HepG2 (cell line): Measurements from ENCODE around the gene HOXA4. TPM values are rescaled to one million over a fixed set of nuclear protein-coding genes. Genes with fewer than 3 reads are reported as not detected.

ENCODE experiments used
- ATF7-NPFF ChIP-seq: sonication (generic); formaldehyde crosslinking; IDR thresholded peaks from 2 replicates; pipeline ENCODE4 v1.8.1; 2023; ENCODE audit warnings: mild to moderate bottlenecking, low read depth, missing genetic modification reagents, moderate library complexity
- BCL6 ChIP-seq: IDR thresholded peaks from 2 replicates; pipeline ENCODE4 v1.6.1; 2016; ENCODE audit warnings: missing genetic modification reagents, missing compliant biosample characterization
- CC2D1A ChIP-seq: sonication (generic); formaldehyde crosslinking; IDR thresholded peaks from 2 replicates; pipeline ENCODE4 v1.8.1; 2023; ENCODE audit warnings: mild to moderate bottlenecking, missing genetic modification reagents
- FOXA1 ChIP-seq, 2 experiments: fragments of 450-650 bp in 1 of 2; sonication (generic) in 1 of 2; formaldehyde crosslinking in 1 of 2; IDR thresholded peaks; 2 replicates each; pipeline versions ENCODE4 v1.4.0 to v1.6.1; 2016 to 2020; ENCODE audit warnings: missing genetic modification reagents in 1 of 2
- GATAD2A ChIP-seq: IDR thresholded peaks from 2 replicates; pipeline ENCODE4 v1.6.1; 2016
- HDAC1 ChIP-seq: sonication (generic); formaldehyde crosslinking; IDR thresholded peaks from 2 replicates; pipeline ENCODE4 v1.5.1; 2020; ENCODE audit warnings: mild to moderate bottlenecking, missing genetic modification reagents
- HDAC2 ChIP-seq: sonication (generic); formaldehyde crosslinking; IDR thresholded peaks from 2 replicates; pipeline ENCODE4 v1.4.0; 2020; ENCODE audit warnings: missing genetic modification reagents
- ISL2 ChIP-seq: sonication (generic); formaldehyde crosslinking; IDR thresholded peaks from 2 replicates; pipeline ENCODE4 v1.5.0; 2020; ENCODE audit warnings: missing genetic modification reagents
- KDM2A ChIP-seq: sonication (generic); formaldehyde crosslinking; IDR thresholded peaks from 2 replicates; pipeline ENCODE4 v1.4.0; 2020; ENCODE audit warnings: low read depth, missing genetic modification reagents, borderline replicate concordance
- KLF6 ChIP-seq: IDR thresholded peaks from 2 replicates; pipeline ENCODE4 v1.8.0; 2016; ENCODE audit warnings: missing biosample characterization, missing genetic modification reagents
- MIER2 ChIP-seq: IDR thresholded peaks from 2 replicates; pipeline ENCODE4 v1.6.1; 2016; ENCODE audit warnings: missing biosample characterization, missing genetic modification reagents
- PAXIP1 ChIP-seq: sonication (generic); formaldehyde crosslinking; conservative IDR thresholded peaks from 2 replicates; pipeline ENCODE4 v1.4.0; 2020; ENCODE audit warnings: mild to moderate bottlenecking, missing genetic modification reagents, moderate library complexity
- PHF21A ChIP-seq: sonication (generic); formaldehyde crosslinking; IDR thresholded peaks from 2 replicates; pipeline ENCODE4 v1.5.0; 2020; ENCODE audit warnings: mild to moderate bottlenecking, missing genetic modification reagents
- PHF8 ChIP-seq: sonication (generic); formaldehyde crosslinking; IDR thresholded peaks from 2 replicates; pipeline ENCODE4 v1.5.0; 2020; ENCODE audit warnings: missing genetic modification reagents
- RFXANK ChIP-seq: IDR thresholded peaks from 2 replicates; pipeline ENCODE4 v1.6.1; 2016
- SMAD3 ChIP-seq: sonication (generic); formaldehyde crosslinking; IDR thresholded peaks from 2 replicates; pipeline ENCODE4 v1.4.0; 2020; ENCODE audit warnings: missing genetic modification reagents
- SSRP1 ChIP-seq: IDR thresholded peaks from 2 replicates; pipeline ENCODE4 v1.6.1; 2016; ENCODE audit warnings: control low read depth
- TGIF2 ChIP-seq: IDR thresholded peaks from 2 replicates; pipeline ENCODE4 v1.6.1; 2016; ENCODE audit warnings: control low read depth, missing compliant biosample characterization
- ZBTB3 ChIP-seq: sonication (generic); formaldehyde crosslinking; IDR thresholded peaks from 2 replicates; pipeline ENCODE4 v1.4.0; 2020; ENCODE audit warnings: low read depth, mild to moderate bottlenecking, moderate library complexity, missing genetic modification reagents, borderline replicate concordance
- ZBTB38 ChIP-seq: sonication (generic); formaldehyde crosslinking; IDR thresholded peaks from 2 replicates; pipeline ENCODE4 v1.5.1; 2020; ENCODE audit warnings: mild to moderate bottlenecking, missing genetic modification reagents
- ZNF235 ChIP-seq: sonication (generic); formaldehyde crosslinking; IDR thresholded peaks from 2 replicates; pipeline ENCODE4 v1.8.1; 2023; ENCODE audit warnings: mild to moderate bottlenecking, missing genetic modification reagents, borderline replicate concordance
- ZNF501 ChIP-seq: sonication (generic); formaldehyde crosslinking; IDR thresholded peaks from 2 replicates; pipeline ENCODE4 v1.5.1; 2020; ENCODE audit warnings: mild to moderate bottlenecking, moderate library complexity, missing genetic modification reagents
- ZNF562 ChIP-seq: sonication (generic); formaldehyde crosslinking; IDR thresholded peaks from 2 replicates; pipeline ENCODE4 v1.8.0; 2022; ENCODE audit warnings: missing genetic modification reagents, borderline replicate concordance
- ZNF564 ChIP-seq: sonication (generic); formaldehyde crosslinking; IDR thresholded peaks from 2 replicates; pipeline ENCODE4 v1.8.1; 2023; ENCODE audit warnings: mild to moderate bottlenecking, missing genetic modification reagents
- ZNF615 ChIP-seq: sonication (generic); formaldehyde crosslinking; IDR thresholded peaks from 2 replicates; pipeline ENCODE4 v1.5.0; 2020; ENCODE audit warnings: mild to moderate bottlenecking, missing genetic modification reagents, borderline replicate concordance
- ZNF776 ChIP-seq: sonication (generic); formaldehyde crosslinking; IDR thresholded peaks from 2 replicates; pipeline ENCODE4 v1.4.0; 2020; ENCODE audit warnings: mild to moderate bottlenecking, missing genetic modification reagents
- ZSCAN21 ChIP-seq: sonication (generic); formaldehyde crosslinking; IDR thresholded peaks from 2 replicates; pipeline ENCODE4 v1.8.0; 2022; ENCODE audit warnings: mild to moderate bottlenecking, missing genetic modification reagents, moderate library complexity, borderline replicate concordance
- polyA plus RNA-seq, 8 experiments: library from polyadenylated mRNA; depleted of rRNA in 3 of 8; stranded (reverse) in 7 of 8; unstranded in 1 of 8; fragments of >200 nt; fragmentation: Illumina TruSeq in 4 of 8; extraction: Trizol in 4 of 8; gene quantifications; 2 replicates each; pipeline versions ENCODE4 v1.2.1 to v1.2.3, GENCODE V29; 2011 to 2016; ENCODE audit warnings: low read depth in 4 of 8, missing spikeins in 1 of 8, mixed read lengths in 1 of 8; ENCODE audit not compliant: insufficient read depth in 1 of 8
- total RNA-seq, 5 experiments: library from RNA; depleted of rRNA; stranded (reverse); fragments of >200 nt; fragmentation: Illumina TruSeq; extraction: Trizol; gene quantifications; 2 replicates each; pipeline ENCODE4 v1.2.3, GENCODE V29; 2016; ENCODE audit warnings: low read depth in 1 of 5
- TF ChIP-seq, protein P1 (sequence below): sonication (generic); formaldehyde crosslinking; IDR thresholded peaks from 2 replicates; pipeline ENCODE4 v1.5.1; 2020; ENCODE audit warnings: mild to moderate bottlenecking, missing genetic modification reagents, moderate library complexity

Gene HOXA4
- total and polyA plus RNA-seq, 2 of the 13 experiments (the other 11 are each of a cell fraction or from before 2014, with no cell fraction given), result 2.4 to 5.4 TPM

DNA sequence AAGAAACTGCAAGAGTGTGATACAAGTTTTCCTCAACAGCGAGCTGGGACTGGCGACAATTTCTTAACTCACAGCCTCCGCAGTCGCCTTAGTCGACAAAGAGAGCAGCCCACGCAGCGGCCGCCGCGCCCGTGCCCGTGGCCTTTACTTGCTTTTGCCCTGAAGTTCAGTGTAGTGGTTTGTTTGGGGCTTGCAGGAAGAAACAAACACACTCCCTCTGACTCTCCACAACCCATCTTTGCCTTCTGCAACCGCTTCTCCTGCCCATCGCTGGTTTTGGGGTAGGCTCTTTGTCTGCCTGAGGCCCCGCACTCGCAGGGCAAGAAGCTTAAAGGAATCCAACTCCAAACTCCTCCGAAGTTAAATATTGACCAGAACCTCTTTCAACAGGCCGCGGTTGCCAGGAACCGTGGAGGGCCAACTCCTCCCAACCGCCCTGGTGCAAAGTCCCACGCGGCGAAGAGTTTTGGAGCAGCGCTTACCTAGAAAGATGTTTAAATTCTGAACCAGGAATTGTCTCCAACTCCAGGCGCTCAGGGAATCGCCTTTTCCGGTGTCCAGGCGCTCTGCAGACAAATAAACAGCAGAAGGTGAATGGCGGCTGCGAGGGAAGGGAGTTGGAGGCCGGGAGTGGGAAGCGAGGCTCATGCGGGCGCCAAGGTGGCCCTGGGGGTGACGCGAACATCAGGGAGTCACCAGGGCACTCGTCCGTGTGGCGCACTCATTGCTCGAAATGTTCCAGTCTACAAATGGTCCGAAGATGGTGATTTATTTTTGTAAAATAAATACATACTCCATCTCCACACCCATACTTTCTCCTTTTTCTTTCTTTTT is 8.3 kb downstream of the HOXA4 start (continued):
- TF ChIP-seq ATF7-NPFF (CRISPR knock-in tag) (no peak), ZNF562 (no peak), KLF6 (CRISPR knock-in tag) (no peak), HDAC2 (CRISPR knock-in tag) (peak; percentile 42), MIER2 (CRISPR knock-in tag) (0 out of 2 replicates have a peak, but pooled peaks have one; percentile 37), PHF21A (CRISPR knock-in tag) (peak; percentile 93), CC2D1A (CRISPR knock-in tag) (no peak), BCL6 (CRISPR knock-in tag) (peak; percentile 98), SSRP1 (CRISPR knock-in tag) (peak; percentile 47; the same call in 1 of the 2 replicates), PAXIP1 (CRISPR knock-in tag) (peak; percentile 96), ZSCAN21 (CRISPR knock-in tag) (peak; percentile 63; the same call in 1 of the 2 replicates), ZBTB38 (CRISPR knock-in tag) (0 out of 2 replicates have a peak, but pooled peaks have one; percentile 31), FOXA1 (IDR thresholded peaks at IDR 0.05) (no peak), FOXA1 (CRISPR knock-in tag; IDR thresholded peaks at IDR 0.05) (peak; percentile 41; the same call in 1 of the 2 replicates), ZNF235 (CRISPR knock-in tag) (no peak), ZNF501 (peak; percentile 76), ZNF615 (CRISPR knock-in tag) (no peak), ZBTB3 (0 out of 2 replicates have a peak, but pooled peaks have one; percentile 44), ISL2 (CRISPR knock-in tag) (peak; percentile 54; the same call in 1 of the 2 replicates), SMAD3 (0 out of 2 replicates have a peak, but pooled peaks have one; percentile 33), HDAC1 (CRISPR knock-in tag) (peak; percentile 71), ZNF776 (CRISPR knock-in tag) (0 out of 2 replicates have a peak, but pooled peaks have one; percentile 35), RFXANK (CRISPR knock-in tag) (0 out of 2 replicates have a peak, but pooled peaks have one; percentile 28), GATAD2A (CRISPR knock-in tag) (peak; percentile 67), KDM2A (CRISPR knock-in tag) (peak; percentile 82), PHF8 (CRISPR knock-in tag) (peak; percentile 72), ZNF564 (CRISPR knock-in tag) (peak; percentile 58; the same call in 1 of the 2 replicates), TGIF2 (CRISPR knock-in tag) (no peak)
- TF ChIP-seq, protein P1, sequence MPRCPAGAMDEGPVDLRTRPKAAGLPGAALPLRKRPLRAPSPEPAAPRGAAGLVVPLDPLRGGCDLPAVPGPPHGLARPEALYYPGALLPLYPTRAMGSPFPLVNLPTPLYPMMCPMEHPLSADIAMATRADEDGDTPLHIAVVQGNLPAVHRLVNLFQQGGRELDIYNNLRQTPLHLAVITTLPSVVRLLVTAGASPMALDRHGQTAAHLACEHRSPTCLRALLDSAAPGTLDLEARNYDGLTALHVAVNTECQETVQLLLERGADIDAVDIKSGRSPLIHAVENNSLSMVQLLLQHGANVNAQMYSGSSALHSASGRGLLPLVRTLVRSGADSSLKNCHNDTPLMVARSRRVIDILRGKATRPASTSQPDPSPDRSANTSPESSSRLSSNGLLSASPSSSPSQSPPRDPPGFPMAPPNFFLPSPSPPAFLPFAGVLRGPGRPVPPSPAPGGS (CRISPR knock-in tag), result peak; percentile 53; the same call in 1 of the 2 replicates
